Psoas muscle (tissue), 8 donors: Measurements from ENCODE around the gene TRAPPC2B. TPM values are rescaled to one million over a fixed set of nuclear protein-coding genes. Genes with fewer than 3 reads are reported as not detected.

Experiments
- ATAC-seq, 4 donors: fragments of 200-7000 bp; cut with Tn5 transposase; one replicate each; pipeline ENCODE4 v1.9.1; 2020; ENCODE audit warnings: moderate library complexity in 3 of 4, mild to moderate bottlenecking in 2 of 4
- DNase-seq, 2 donors: peaks; one replicate each; pipeline ENCODE4 v3.0.0-alpha.2; 2020
- H3K27ac ChIP-seq: fragments of 200-600 bp; one replicate; pipeline ENCODE4 v1.8.0; 2022
- H3K27me3 ChIP-seq, 3 donors: fragments of 200-600 bp in 1 of 3; one replicate each; pipeline versions ENCODE4 v1.6.1 to v1.8.0; 2013 to 2022; ENCODE audit warnings: low read length in 2 of 3, mild to moderate bottlenecking in 2 of 3, moderate library complexity in 1 of 3; ENCODE audit not compliant: insufficient read depth in 3 of 3
- H3K36me3 ChIP-seq, 2 donors: fragments of 200-600 bp in 1 of 2; one replicate each; pipeline versions ENCODE4 v1.6.1 to v1.8.0; 2013 to 2022; ENCODE audit warnings: low read depth in 1 of 2, mild to moderate bottlenecking in 1 of 2, moderate library complexity in 1 of 2; ENCODE audit not compliant: insufficient read depth in 1 of 2
- H3K4me1 ChIP-seq: fragments of 200-600 bp; one replicate; pipeline ENCODE4 v1.8.0; 2022
- H3K4me3 ChIP-seq: fragments of 200-600 bp; one replicate; pipeline ENCODE4 v1.8.0; 2022; ENCODE audit warnings: mild to moderate bottlenecking
- H3K9me3 ChIP-seq: fragments of 200-600 bp; one replicate; pipeline ENCODE4 v1.8.0; 2022
- CTCF ChIP-seq: fragments of 200-600 bp; IDR thresholded peaks from one replicate; pipeline ENCODE4 v1.8.0; 2022; ENCODE audit warnings: antibody characterized with exemption
- WGBS, 3 donors: extraction: QIAGEN DNeasy Blood & Tissue Kit; methylation state at CpG; one replicate each; pipeline versions ENCODE4 v1.1.6 to v1.1.7; 2013; 5-methylcytosine and 5-hydroxymethylcytosine counted together
- intact Hi-C, 2 donors: fragments of 100-400 bp; cut with DNase I; formaldehyde crosslinking; loops; one replicate each; pipeline versions ENCODE4 v1.11.0 to v1.14.2; 2022
- polyA plus RNA-seq, 3 donors: library from polyadenylated mRNA; stranded (reverse); fragments of 200-250 nt; gene quantifications; one replicate each; pipeline ENCODE4 v1.2.3, GENCODE V29; 2013
- total RNA-seq, 4 donors: library from RNA; stranded (reverse); fragmentation: NEBNext Ultra II Directional in 2 of 4; extraction: Animal tissue kit (Norgen Biotek cat#: 25700) in 2 of 4; gene quantifications; one replicate each; pipeline versions ENCODE4 v1.2.1 to v1.2.4, GENCODE V29; 2021 to 2023
- donor health status: healthy with polysubstance abuse.
- donor health status: DM: no; HTN: no; CAD: no; lungs with moderate emphysema.
- donor health status: Bipolar disorder and iron deficiency.
- donor health status: healthy.
- donor health status: DM: yes; HTN: yes; CAD: no.
- donor health status: DM: no; HTN: no; CAD: no.
- donor health status: DM: no; HTN: no; CAD: no.
- donor health status: DM: yes; HTN: yes; CAD: no.

TRAPPC2B gene
- total and polyA plus RNA-seq, 7 donors: 12.6 to 78.7 (median 21.3) TPM

GRCh38 chr19:57350877-57351805 is 12.2 kb upstream of the TRAPPC2B start, which contains the start of gene ZNF304:
Gene ZNF304, plus strand, starts transcription at chr19:57351271. Its CDS starts 394 bp downstream, at chr19:57351665.
- peak; percentile 98 for ATAC-seq
- Histone ChIP-seq H3K4me1 (peaks cover 14% of the 10 kb centered on the region), H3K27me3 (no peaks in the 10 kb centered on the region), H3K9me3 (peaks cover 5% of the 10 kb centered on the region), H3K36me3 (peaks cover 12 to 26% of the 10 kb centered on the region in 2 donors), H3K27ac (peak within 1 kb of the TSS; percentile 88), H3K4me3 (peak within 1 kb of the TSS; percentile 94)
- DNase-seq: peak; percentile 94 to 96
- TF ChIP-seq CTCF: no peak
- intact Hi-C loops: loop anchor here in 1 of 2 donors (2.0 kb wide), 1 partner anchor 30 kb away; the partner anchor contains the start of gene ZNF543
- WGBS, 3 donors: 1% methylated on average over 56 to 57 of the region's 57 CpGs

GRCh38 chr19:57351867-57352266 is 11.5 kb upstream of the TRAPPC2B start:
- Histone ChIP-seq H3K4me3 (peak overlapping the region; percentile 94), H3K4me1 (peaks cover 14% of the 10 kb centered on the region), H3K9me3 (peaks cover 9% of the 10 kb centered on the region), H3K27me3 (no peaks in the 10 kb centered on the region), H3K36me3 (peaks cover 17 to 33% of the 10 kb centered on the region in 2 donors), H3K27ac (peak overlapping the region; percentile 88)
- no peak for TF ChIP-seq CTCF
- intact Hi-C loops: loop anchor here in 1 of 2 donors (2.0 kb wide), 1 partner anchor 31 kb away; the partner anchor contains the start of gene ZNF543
- ATAC-seq: peak in 2 of 4 donors; percentile 11 to 23
- 16 to 22% (median 18%) methylated on average over 7 of the region's 7 CpGs for WGBS, 3 donors
- DNase-seq: no peak

GRCh38 chr19:57355916-57356315 is 7.4 kb upstream of the TRAPPC2B start:
- TF ChIP-seq CTCF: no peak
- DNase-seq (no peak), ATAC-seq (no peak)
- 85 to 94% (median 94%) methylated on average over 4 of the region's 4 CpGs for WGBS, 3 donors
- intact Hi-C loops: no loop called here
- Histone ChIP-seq H3K4me3 (no peak overlapping the region), H3K36me3 (peaks cover 24 to 56% of the 10 kb centered on the region in 2 donors), H3K27me3 (no peaks in the 10 kb centered on the region), H3K4me1 (peaks cover 14% of the 10 kb centered on the region), H3K9me3 (peaks cover 18% of the 10 kb centered on the region), H3K27ac (no peak overlapping the region)

GRCh38 chr19:57357406-57357805 is 5.9 kb upstream of the TRAPPC2B start:
- no peak for TF ChIP-seq CTCF
- peaks cover 7% of the 10 kb centered on the region for H3K4me1 ChIP-seq
- H3K27me3 ChIP-seq: no peaks in the 10 kb centered on the region
- no peak overlapping the region for H3K27ac ChIP-seq
- intact Hi-C loops: no loop called here
- no peak for DNase-seq
- H3K4me3 ChIP-seq: no peak overlapping the region
- 95 to 98% (median 97%) methylated on average over 5 of the region's 5 CpGs for WGBS, 3 donors
- ATAC-seq: no peak
- peaks cover 24 to 56% of the 10 kb centered on the region in 2 donors for H3K36me3 ChIP-seq
- peaks cover 18% of the 10 kb centered on the region for H3K9me3 ChIP-seq
